ENCODE results near the gene QRICH1. TPM values are rescaled to one million over a fixed set of nuclear protein-coding genes. Genes with fewer than 3 reads are reported as not detected.

Gene QRICH1
- total and polyA plus RNA-seq, 10 of the 15 experiments (the other 5 are each of a cell fraction or from before 2014, with no cell fraction given) = 22.2 to 116 (median 81.4) TPM

DNA sequence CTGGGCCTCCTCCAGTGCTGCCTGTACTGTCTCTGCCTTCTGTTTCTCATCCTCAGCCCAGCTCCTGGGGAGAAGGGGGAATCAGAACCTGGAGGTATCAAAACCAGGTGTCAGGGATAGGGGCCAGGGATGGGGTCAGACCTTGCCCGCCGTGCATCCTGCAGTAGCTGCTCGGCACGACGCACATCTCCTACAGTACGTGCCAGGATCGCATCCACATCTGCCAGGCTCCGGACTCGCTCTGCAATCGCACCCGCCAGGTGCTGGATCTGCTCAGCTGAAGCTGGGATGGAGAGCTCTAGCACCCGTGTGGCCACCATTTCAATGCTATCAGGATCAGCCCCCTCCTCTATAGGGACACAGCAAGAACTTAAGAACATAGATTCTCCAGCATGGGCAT lies 28.2 kb upstream of the QRICH1 start:
- H3K79me2 ChIP-seq (ENCODE audit: control insufficient read depth, insufficient read depth, low read length) = peaks cover 15% of the 10 kb centered on the region
- 98% methylated on average over 12 of the region's 12 CpGs for WGBS (ENCODE audit: insufficient coverage, insufficient replicate concordance, low lambda C conversion rate, missing lambda C conversion rate)
- intact Hi-C loops (cut with micrococcal nuclease; ENCODE audit: unreplicated experiment) (no loop called here), in situ Hi-C loops (cut with MboI) (no loop called here)
- ChIA-PET SMC1A (ENCODE audit: uncharacterized antibody, unreplicated experiment) (interaction anchor here (2.3 kb wide), 1 partner anchor 29 kb away, joined by 14 read pairs; the partner anchor contains the start of gene QRICH1), CTCF (interaction anchor here (1.2 to 2.3 kb wide), 2 partner anchors 134 to 382 kb away, joined by 3 to 10 read pairs; no protein-coding TSS in a partner anchor), RAD21 (ENCODE audit: unreplicated experiment) (interaction anchor here (1.5 kb wide), 1 partner anchor 327 kb away, joined by 3 read pairs; no protein-coding TSS in a partner anchor), POLR2A (interaction anchor here (0.7 to 2.6 kb wide), 5 partner anchors 16 to 423 kb away, joined by 3 to 15 read pairs (median 10); partner anchors contain the start of genes P4HTM, QRICH1 and WDR6)
- no peak overlapping the region for H2AFZ ChIP-seq (ENCODE audit: control insufficient read depth, low read depth, low read length)
- H3K27me3 ChIP-seq (replicated peaks in 1 of 2; ENCODE audit: control insufficient read depth in 2 of 2, insufficient read depth in 2 of 2, low read length in 1 of 2) = no peaks in the 10 kb centered on the region
- BruUV-seq (replicated peaks) = no TSS peak
- no peak overlapping the region for H3K27ac ChIP-seq (ENCODE audit: control insufficient read depth, insufficient read depth)
- H3K4me3 ChIP-seq = no peak overlapping the region
- H3K9me3 ChIP-seq (replicated peaks; ENCODE audit: control insufficient read depth, insufficient read depth, low read length) = no peaks in the 10 kb centered on the region
- H3K9ac ChIP-seq (ENCODE audit: control insufficient read depth, insufficient read depth, low read length) = no peak overlapping the region
- ATAC-seq (no peak), FAIRE-seq (no peak), DNase-seq (ENCODE audit: low read depth, low spot score) (no peak)
- H3K4me2 ChIP-seq (ENCODE audit: control insufficient read depth, insufficient read depth) = no peak overlapping the region
- H4K20me1 ChIP-seq (ENCODE audit: control insufficient read depth, insufficient read depth) = no peaks in the 10 kb centered on the region
- H3K36me3 ChIP-seq (ENCODE audit: control insufficient read depth in 2 of 2, insufficient read depth in 2 of 2, low read length in 1 of 2) = peaks cover 8% of the 10 kb centered on the region in 2 experiments; a peak in 3 of 4 replicates
- peaks cover 10% of the 10 kb centered on the region for H3K4me1 ChIP-seq (ENCODE audit: control insufficient read depth, insufficient read depth, low read length)
- TF ChIP-seq REST (IDR thresholded peaks at IDR 0.05; ENCODE audit: low read depth, low read length) (no peak), POLR2AphosphoS5 (IDR thresholded peaks at IDR 0.05; ENCODE audit: low read length) (no peak), BCL3 (IDR thresholded peaks at IDR 0.05; ENCODE audit: borderline replicate concordance, insufficient read depth, low read depth, low read length, poor library complexity, severe bottlenecking) (no peak), CHD1 (IDR thresholded peaks at IDR 0.05; ENCODE audit: low read depth, low read length) (no peak), HDAC6 (IDR thresholded peaks at IDR 0.05; ENCODE audit: unreplicated experiment) (no peak), ZBTB4 (CRISPR knock-in tag; IDR thresholded peaks at IDR 0.05) (no peak), NR2C1 (IDR thresholded peaks at IDR 0.05) (no peak), BCL11A (IDR thresholded peaks at IDR 0.05; ENCODE audit: low read depth, low read length) (no peak), CBX5 (IDR thresholded peaks at IDR 0.05; ENCODE audit: low read depth) (no peak), STAT1 (conservative IDR thresholded peaks at IDR 0.05) (no peak), RB1 (IDR thresholded peaks at IDR 0.05; ENCODE audit: borderline replicate concordance) (no peak), ZBTB11 (CRISPR knock-in tag; IDR thresholded peaks at IDR 0.05) (no peak), JUNB (IDR thresholded peaks at IDR 0.05) (no peak)
